Measurements from ENCODE around the gene PRAF2.

PRAF2 gene

DNA sequence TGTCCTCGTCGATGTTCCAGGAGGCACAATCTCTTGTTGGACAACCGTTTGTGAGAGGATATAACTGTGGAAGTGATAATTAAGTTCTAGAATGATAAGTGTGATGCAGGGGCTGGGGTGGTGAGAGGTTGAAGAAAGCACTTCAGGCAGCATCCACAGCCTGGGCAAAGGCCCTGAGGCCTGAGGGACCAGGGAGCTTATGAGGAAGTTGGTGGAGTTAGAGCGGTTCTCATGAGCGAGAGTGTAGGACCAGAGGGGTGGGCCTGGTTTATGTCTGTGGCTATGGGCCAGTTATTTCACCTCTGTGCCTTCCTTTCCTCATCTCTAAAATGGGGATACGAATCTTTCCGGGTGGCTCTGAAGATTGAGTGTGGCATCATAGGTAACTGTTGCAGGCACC, 12.3 kb downstream of the PRAF2 start:
- WGBS: 90% methylated on average over 6 of the region's 7 CpGs
- H3K27me3 ChIP-seq (ENCODE audit: insufficient read depth, low read length): no peaks in the 10 kb centered on the region
- no peak overlapping the region for H3K27ac ChIP-seq (ENCODE audit: low read depth, low read length)
- no peaks in the 10 kb centered on the region for H3K9me3 ChIP-seq (ENCODE audit: insufficient read depth, low read depth, low read length)
- H3K9ac ChIP-seq (ENCODE audit: low read depth, low read length): no peak overlapping the region
- H3K4me3 ChIP-seq (ENCODE audit: low read length): no peak overlapping the region
- no peaks in the 10 kb centered on the region for H3K4me1 ChIP-seq (ENCODE audit: insufficient read depth, low read length)
- peaks cover 14% of the 10 kb centered on the region for H3K36me3 ChIP-seq (ENCODE audit: insufficient read depth, low read length)

DNA sequence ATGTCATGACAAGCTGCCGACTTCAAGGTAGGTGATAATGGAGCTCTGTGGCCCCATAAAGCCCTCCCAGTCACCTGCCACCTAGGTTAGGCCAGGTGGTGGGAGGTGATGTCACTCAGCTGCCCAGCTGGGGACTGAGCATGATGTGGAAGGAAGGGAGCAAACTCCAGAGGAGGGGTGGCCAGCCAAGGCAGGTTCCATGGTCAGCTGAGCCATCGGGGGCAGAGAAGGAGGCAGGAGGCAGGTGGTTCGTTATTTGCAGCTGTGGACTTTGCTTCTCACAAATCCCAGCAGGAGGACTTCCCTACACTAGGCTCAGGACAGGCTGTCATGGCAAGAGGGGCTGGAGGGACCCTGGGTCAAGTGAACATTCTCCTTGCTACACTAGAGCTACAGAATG, 12.9 kb downstream of the PRAF2 start:
- Histone ChIP-seq H3K9ac (ENCODE audit: low read depth, low read length) (no peak overlapping the region), H3K9me3 (ENCODE audit: insufficient read depth, low read depth, low read length) (no peaks in the 10 kb centered on the region), H3K27ac (ENCODE audit: low read depth, low read length) (no peak overlapping the region), H3K27me3 (ENCODE audit: insufficient read depth, low read length) (no peaks in the 10 kb centered on the region), H3K36me3 (ENCODE audit: insufficient read depth, low read length) (peaks cover 9% of the 10 kb centered on the region), H3K4me1 (ENCODE audit: insufficient read depth, low read length) (no peaks in the 10 kb centered on the region), H3K4me3 (ENCODE audit: low read length) (no peak overlapping the region)
- WGBS: 100% methylated on average over 3 of the region's 3 CpGs

DNA sequence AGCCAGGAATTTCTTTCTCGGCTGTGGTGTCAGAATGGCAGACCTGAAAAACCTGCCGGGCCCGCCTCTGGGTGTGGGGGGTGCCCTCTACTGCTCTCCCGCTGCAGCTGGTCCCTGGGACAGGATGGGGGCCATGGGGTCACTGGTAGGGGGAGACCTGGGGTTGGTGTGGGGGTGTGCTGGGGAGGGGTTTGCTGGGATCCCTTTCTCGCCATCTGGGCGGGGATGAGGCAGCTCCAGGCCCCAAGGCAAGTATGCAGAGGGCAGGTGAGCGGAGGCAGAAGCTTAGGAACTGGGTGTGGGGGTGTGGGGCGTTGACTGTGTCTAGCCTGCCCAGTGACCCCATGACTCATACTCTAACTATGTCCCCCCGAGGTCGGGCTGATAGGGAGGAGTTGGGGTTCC, 14.1 kb downstream of the PRAF2 start:
- no peaks in the 10 kb centered on the region for H3K27me3 ChIP-seq (ENCODE audit: insufficient read depth, low read length)

DNA sequence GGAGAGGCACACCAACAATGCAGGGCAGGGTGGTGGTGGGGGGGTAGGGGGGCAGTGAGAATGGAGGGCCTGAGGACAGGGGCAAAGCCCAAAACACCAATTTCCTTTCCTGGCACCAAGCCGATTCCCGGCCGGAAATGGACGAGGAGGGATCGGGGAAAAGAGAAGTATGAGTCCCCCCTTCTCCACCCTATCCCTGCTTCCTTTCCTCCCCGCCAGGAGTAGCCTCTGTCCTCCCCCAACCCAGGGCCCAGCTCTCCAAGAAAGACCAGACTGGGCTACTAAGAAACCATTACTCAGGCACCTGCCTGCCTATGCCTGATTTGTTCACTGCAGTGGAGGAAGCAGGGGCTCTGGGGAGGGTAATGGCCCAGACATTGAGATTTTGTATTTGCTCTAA, 14.6 kb downstream of the PRAF2 start:
- Histone ChIP-seq H3K27ac (ENCODE audit: low read depth, low read length) (peak overlapping the region; percentile 49; the same call in 1 of the 2 replicates), H3K9me3 (ENCODE audit: insufficient read depth, low read depth, low read length) (no peaks in the 10 kb centered on the region), H3K36me3 (ENCODE audit: insufficient read depth, low read length) (peaks cover 5% of the 10 kb centered on the region), H3K4me1 (ENCODE audit: insufficient read depth, low read length) (no peaks in the 10 kb centered on the region), H3K27me3 (ENCODE audit: insufficient read depth, low read length) (no peaks in the 10 kb centered on the region), H3K4me3 (ENCODE audit: low read length) (peak overlapping the region; percentile 61), H3K9ac (ENCODE audit: low read depth, low read length) (peak overlapping the region; percentile 55)
- WGBS: 33% methylated on average over 1 of the region's 6 CpGs

More for the DNA sequence above, 14.1 kb downstream of the PRAF2 start:
- no peaks in the 10 kb centered on the region for H3K4me1 ChIP-seq (ENCODE audit: insufficient read depth, low read length)
- H3K36me3 ChIP-seq (ENCODE audit: insufficient read depth, low read length): peaks cover 8% of the 10 kb centered on the region
- peak overlapping the region; percentile 46; the same call in 1 of the 2 replicates for H3K27ac ChIP-seq (ENCODE audit: low read depth, low read length)
- 63% methylated on average over 7 of the region's 10 CpGs for WGBS
- H3K9me3 ChIP-seq (ENCODE audit: insufficient read depth, low read depth, low read length): no peaks in the 10 kb centered on the region
- H3K9ac ChIP-seq (ENCODE audit: low read depth, low read length): peak overlapping the region; percentile 55
- peak overlapping the region; percentile 61 for H3K4me3 ChIP-seq (ENCODE audit: low read length)

DNA sequence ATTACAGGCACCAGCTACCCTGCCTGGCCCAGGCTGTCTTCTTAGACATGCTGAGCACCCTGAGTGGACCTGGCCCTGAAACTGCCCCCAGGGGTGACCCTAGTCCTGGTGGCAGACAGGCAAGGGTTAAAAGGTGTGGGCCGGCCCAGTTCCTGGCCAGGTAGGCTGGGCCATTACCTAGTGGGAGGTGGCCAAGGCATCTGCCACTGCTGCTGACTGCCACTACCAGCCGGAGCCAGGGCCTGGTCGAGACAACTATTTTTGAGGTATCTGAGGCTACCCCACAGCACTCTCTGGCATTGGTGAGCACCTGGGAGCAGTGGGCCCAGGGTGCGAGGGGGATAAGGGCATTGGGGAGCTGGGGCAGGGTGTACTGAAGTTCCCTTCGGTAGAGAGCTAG, 15.0 kb downstream of the PRAF2 start, which contains the start of gene CCDC120:
Gene CCDC120, plus strand, starts transcription at position 206 of the 400 bp plus-strand sequence. CDS start 3,043 bp downstream, outside the sequence.
- Histone ChIP-seq H3K4me1 (ENCODE audit: insufficient read depth, low read length) (no peaks in the 10 kb centered on the region), H3K4me3 (ENCODE audit: low read length) (peak within 1 kb of the TSS; percentile 61), H3K27ac (ENCODE audit: low read depth, low read length) (peak within 1 kb of the TSS; percentile 49; the same call in 1 of the 2 replicates), H3K9ac (ENCODE audit: low read depth, low read length) (peak within 1 kb of the TSS; percentile 55), H3K36me3 (ENCODE audit: insufficient read depth, low read length) (peaks cover 5% of the 10 kb centered on the region), H3K9me3 (ENCODE audit: insufficient read depth, low read depth, low read length) (no peaks in the 10 kb centered on the region), H3K27me3 (ENCODE audit: insufficient read depth, low read length) (no peaks in the 10 kb centered on the region)
- 25% methylated on average over 5 of the region's 5 CpGs for WGBS

DNA sequence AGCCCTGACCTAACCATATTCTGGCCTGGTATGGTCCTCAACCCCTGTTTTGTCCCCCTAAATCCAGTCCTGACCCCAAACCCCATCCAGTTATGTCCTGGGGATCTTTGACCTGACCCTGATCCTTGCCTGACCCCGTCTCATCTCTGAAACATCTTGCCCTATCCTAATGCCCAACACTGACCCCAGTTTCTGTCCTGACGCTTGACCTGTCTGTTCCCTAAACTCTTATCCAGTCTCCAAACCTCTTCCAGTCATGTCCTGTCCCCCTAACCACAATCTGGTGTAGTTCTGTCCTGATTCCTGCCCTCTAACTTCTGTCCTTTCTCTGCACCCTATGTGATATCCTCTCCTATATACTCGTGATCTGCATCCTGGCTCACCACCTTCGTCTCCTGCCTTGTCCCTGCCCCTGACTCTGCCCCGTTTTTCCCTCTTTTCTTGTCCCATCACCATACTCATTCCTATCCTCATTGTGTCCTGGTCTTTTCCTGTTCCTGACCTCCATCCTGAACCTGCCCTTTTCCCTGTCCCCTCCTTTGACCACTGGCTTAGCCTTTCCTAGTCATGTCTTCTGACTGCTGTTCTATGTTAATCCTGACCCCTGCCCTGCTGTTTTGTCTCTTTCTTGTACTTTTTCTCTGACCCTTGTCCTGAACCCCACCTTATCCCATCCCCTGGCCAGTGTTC, 19.6 kb downstream of the PRAF2 start:
- Histone ChIP-seq H3K27me3 (ENCODE audit: insufficient read depth, low read length) (no peaks in the 10 kb centered on the region), H3K9ac (ENCODE audit: low read depth, low read length) (peak overlapping the region; percentile 43; the same call in 1 of the 2 replicates), H3K27ac (ENCODE audit: low read depth, low read length) (peak overlapping the region; percentile 92; the same call in 1 of the 2 replicates), H3K9me3 (ENCODE audit: insufficient read depth, low read depth, low read length) (no peaks in the 10 kb centered on the region), H3K4me3 (ENCODE audit: low read length) (peak overlapping the region; percentile 57), H3K36me3 (ENCODE audit: insufficient read depth, low read length) (no peaks in the 10 kb centered on the region), H3K4me1 (ENCODE audit: insufficient read depth, low read length) (no peaks in the 10 kb centered on the region)
- WGBS: 81% methylated on average over 5 of the region's 5 CpGs

DNA sequence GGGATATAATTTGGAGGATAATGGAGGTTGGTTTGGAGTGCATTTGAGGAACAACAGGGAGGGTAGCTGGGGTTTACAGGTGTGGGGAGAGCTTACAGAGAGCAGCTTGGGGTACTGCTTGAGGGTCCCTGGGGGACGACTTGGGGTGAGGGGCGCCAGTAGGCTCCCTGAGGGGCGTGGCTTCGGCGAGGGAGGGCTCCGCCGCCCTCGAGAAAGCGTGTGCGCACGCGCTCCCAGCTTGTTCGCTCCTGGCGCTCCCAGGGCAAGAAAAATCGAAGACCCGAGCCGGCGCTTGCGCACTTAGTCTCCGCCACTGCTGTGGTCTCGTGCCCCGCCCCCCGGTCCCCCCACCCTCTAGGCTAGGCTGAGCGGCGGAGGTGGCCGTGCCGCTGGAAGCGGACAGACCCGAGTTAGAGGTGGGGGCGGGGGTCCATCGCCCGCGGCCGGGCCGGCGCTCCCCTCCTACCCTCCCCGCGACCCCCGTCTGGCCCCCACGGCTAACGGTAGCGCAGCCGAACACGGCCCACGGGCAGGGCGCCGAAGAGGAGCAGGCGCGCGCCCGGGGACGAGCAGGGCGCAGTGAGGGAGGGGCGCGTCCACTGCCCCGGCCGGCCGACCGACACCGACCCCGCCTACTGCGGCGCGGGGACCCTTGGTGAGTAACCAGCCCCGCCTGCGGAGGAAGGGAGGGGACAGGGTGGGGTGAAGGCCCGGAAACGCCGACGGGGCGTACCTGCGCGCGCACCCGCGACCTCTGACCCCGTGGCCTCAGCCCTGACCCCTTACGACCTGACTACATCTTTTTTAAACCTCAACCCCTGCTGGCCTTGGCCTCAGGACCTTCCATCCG, 20.4 kb downstream of the PRAF2 start:
- WGBS: under 1% methylated on average over 72 of the region's 79 CpGs
- H3K4me3 ChIP-seq (ENCODE audit: low read length): peak overlapping the region; percentile 57
- H3K9ac ChIP-seq (ENCODE audit: low read depth, low read length): peak overlapping the region; percentile 79

DNA sequence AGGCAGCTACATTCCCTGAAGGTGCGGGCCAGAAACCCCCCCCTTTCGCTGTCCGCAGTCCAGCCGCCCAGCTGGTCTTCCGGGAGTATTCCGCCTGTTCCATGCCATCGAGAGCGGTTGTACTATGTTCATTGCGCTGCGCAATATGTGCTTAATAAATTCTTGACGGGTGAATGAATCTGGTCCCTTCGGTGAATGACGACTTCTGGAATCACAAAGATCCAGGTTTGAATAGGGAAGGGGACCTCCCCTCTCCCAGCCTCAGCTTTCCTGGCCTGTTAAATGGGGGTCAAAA, 29.9 kb downstream of the PRAF2 start:
- Histone ChIP-seq H3K9me3 (ENCODE audit: insufficient read depth, low read depth, low read length) (no peaks in the 10 kb centered on the region), H3K27me3 (ENCODE audit: insufficient read depth, low read length) (no peaks in the 10 kb centered on the region), H3K9ac (ENCODE audit: low read depth, low read length) (peak overlapping the region; percentile 49; the same call in 1 of the 2 replicates), H3K4me3 (ENCODE audit: low read length) (peak overlapping the region; percentile 50), H3K4me1 (ENCODE audit: insufficient read depth, low read length) (peaks cover 7% of the 10 kb centered on the region), H3K27ac (ENCODE audit: low read depth, low read length) (peak overlapping the region; percentile 67; the same call in 1 of the 2 replicates), H3K36me3 (ENCODE audit: insufficient read depth, low read length) (peaks cover 8% of the 10 kb centered on the region)
- 27% methylated on average over 13 of the region's 13 CpGs for WGBS

More for the DNA sequence above, 20.4 kb downstream of the PRAF2 start:
- H3K4me1 ChIP-seq (ENCODE audit: insufficient read depth, low read length): no peaks in the 10 kb centered on the region
- H3K36me3 ChIP-seq (ENCODE audit: insufficient read depth, low read length): no peaks in the 10 kb centered on the region
- H3K27ac ChIP-seq (ENCODE audit: low read depth, low read length): peak overlapping the region; percentile 92
- H3K27me3 ChIP-seq (ENCODE audit: insufficient read depth, low read length): no peaks in the 10 kb centered on the region
- H3K9me3 ChIP-seq (ENCODE audit: insufficient read depth, low read depth, low read length): no peaks in the 10 kb centered on the region

DNA sequence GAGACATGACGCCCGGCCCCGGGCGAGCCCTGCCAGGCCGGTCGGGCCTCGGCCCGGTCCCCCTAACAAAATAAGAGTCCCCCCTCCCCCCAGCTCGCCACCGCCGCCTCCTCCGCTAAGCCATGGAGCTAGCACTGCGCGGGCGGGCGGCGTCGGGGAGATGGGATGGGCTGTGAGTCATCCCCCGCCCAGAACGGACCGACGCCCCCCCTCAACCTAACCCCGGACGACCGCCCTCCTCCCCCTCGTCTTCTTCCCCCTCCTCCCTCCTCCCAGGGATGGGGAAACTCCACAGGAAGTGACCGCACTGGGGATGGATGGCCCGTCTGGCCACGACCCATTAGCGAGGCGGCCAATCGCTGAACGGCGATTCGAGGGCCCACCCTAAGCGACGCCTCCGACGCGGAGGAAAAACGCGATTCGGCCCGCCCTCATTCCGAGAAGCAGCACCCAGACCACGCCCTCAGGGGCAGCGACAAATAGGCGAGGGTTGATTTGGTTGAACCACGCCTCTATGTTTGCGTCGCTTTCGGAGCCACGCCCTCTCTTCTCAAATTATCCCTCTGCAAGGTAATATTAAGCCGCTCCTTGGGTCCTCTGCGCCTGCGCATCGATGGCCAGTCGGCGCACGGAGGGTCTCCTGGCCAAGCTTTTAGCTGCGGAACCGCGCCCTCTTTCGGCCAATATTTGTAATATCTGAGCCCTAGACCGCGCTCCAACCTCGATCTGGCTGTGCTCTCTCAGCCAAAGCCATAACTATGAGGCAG, 30.4 kb downstream of the PRAF2 start, which contains the start of gene TFE3:
Gene TFE3, minus strand, starts transcription at position 138 of the 767 bp plus-strand sequence. Its CDS starts 131 bp downstream, at position 7.
- WGBS: under 1% methylated on average over 49 of the region's 67 CpGs
- Histone ChIP-seq H3K36me3 (ENCODE audit: insufficient read depth, low read length) (peaks cover 13% of the 10 kb centered on the region), H3K9me3 (ENCODE audit: insufficient read depth, low read depth, low read length) (no peaks in the 10 kb centered on the region), H3K4me1 (ENCODE audit: insufficient read depth, low read length) (peaks cover 7% of the 10 kb centered on the region), H3K4me3 (ENCODE audit: low read length) (peak within 1 kb of the TSS; percentile 81), H3K9ac (ENCODE audit: low read depth, low read length) (peak within 1 kb of the TSS; percentile 82), H3K27ac (ENCODE audit: low read depth, low read length) (peak within 1 kb of the TSS; percentile 99), H3K27me3 (ENCODE audit: insufficient read depth, low read length) (no peaks in the 10 kb centered on the region)

DNA sequence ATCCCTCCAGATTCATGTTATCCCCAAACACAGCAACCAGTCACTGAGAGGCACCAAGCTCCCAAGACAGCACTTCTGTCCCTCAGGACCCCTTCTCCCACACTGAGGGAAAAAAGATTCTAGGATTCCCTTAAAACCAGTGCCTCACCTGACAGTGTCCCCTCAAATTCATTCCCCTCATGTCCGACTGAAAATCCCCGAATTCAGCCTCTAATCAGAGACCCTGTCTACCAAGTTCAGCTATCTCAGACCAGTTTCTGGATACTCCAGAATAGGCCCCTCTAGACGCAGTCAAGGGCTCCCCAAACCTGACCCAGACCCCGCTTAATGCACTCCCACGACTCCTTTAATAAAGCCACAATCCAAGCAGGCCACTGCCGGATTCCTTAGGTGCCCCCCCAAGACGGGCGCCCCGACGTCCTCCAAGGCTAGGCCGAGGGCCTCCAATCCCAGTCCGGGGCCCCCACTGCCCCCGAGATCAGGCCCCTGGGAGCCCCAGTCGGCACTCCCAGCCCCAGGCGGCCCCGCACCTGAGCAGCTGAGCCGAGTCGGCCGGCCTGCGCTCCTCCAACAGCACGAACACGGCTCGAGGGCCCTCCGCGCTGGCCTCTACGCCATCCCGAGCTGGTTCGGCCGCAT, 31.1 kb downstream of the PRAF2 start:
- Histone ChIP-seq H3K27ac (ENCODE audit: low read depth, low read length) (peak overlapping the region; percentile 99), H3K4me3 (ENCODE audit: low read length) (peak overlapping the region; percentile 81), H3K9me3 (ENCODE audit: insufficient read depth, low read depth, low read length) (no peaks in the 10 kb centered on the region), H3K4me1 (ENCODE audit: insufficient read depth, low read length) (peaks cover 7% of the 10 kb centered on the region), H3K36me3 (ENCODE audit: insufficient read depth, low read length) (peaks cover 20% of the 10 kb centered on the region), H3K27me3 (ENCODE audit: insufficient read depth, low read length) (no peaks in the 10 kb centered on the region), H3K9ac (ENCODE audit: low read depth, low read length) (peak overlapping the region; percentile 82)
- 1% methylated on average over 29 of the region's 29 CpGs for WGBS
